Measurements from ENCODE around the gene ZNF385C.

The ZNF385C gene

GRCh38 chr17:42055027-42055426, 43.2 kb downstream of the ZNF385C start:
- H3K4me3 ChIP-seq (replicated peaks in 1 of 2; ENCODE audit: low read depth in 2 of 2, low read length in 2 of 2), result no peak overlapping the region
- no peak for TF ChIP-seq CTCF (IDR thresholded peaks at IDR 0.05; ENCODE audit: low read depth, low read length)
- no peak for DNase-seq (ENCODE audit: low read depth in 2 of 2)

GRCh38 chr17:42053731-42054500, 44.4 kb downstream of the ZNF385C start:
- TF ChIP-seq CTCF (IDR thresholded peaks at IDR 0.05; ENCODE audit: low read depth, low read length), result no peak
- H3K4me3 ChIP-seq (replicated peaks in 1 of 2; ENCODE audit: low read depth in 2 of 2, low read length in 2 of 2), result no peak overlapping the region
- DNase-seq (ENCODE audit: low read depth in 2 of 2), result no peak

GRCh38 chr17:42052346-42052877, 45.9 kb downstream of the ZNF385C start:
- DNase-seq (ENCODE audit: low read depth in 2 of 2), result no peak
- H3K4me3 ChIP-seq (replicated peaks in 1 of 2; ENCODE audit: low read depth in 2 of 2, low read length in 2 of 2), result no peak overlapping the region
- TF ChIP-seq CTCF (IDR thresholded peaks at IDR 0.05; ENCODE audit: low read depth, low read length), result no peak

GRCh38 chr17:42051645-42052044, 46.6 kb downstream of the ZNF385C start:
- TF ChIP-seq CTCF (IDR thresholded peaks at IDR 0.05; ENCODE audit: low read depth, low read length), result no peak

GRCh38 chr17:42051013-42051400, 47.3 kb downstream of the ZNF385C start:
- no peak for DNase-seq (ENCODE audit: low read depth in 2 of 2)
- no peak overlapping the region for H3K4me3 ChIP-seq (replicated peaks in 1 of 2; ENCODE audit: low read depth in 2 of 2, low read length in 2 of 2)
- no peak for TF ChIP-seq CTCF (IDR thresholded peaks at IDR 0.05; ENCODE audit: low read depth, low read length)

More at GRCh38 chr17:42051645-42052044, 46.6 kb downstream of the ZNF385C start:
- DNase-seq (ENCODE audit: low read depth in 2 of 2), result no peak
- H3K4me3 ChIP-seq (replicated peaks in 1 of 2; ENCODE audit: low read depth in 2 of 2, low read length in 2 of 2), result no peak overlapping the region

- peak in 1 of 2 donors; percentile 29 for DNase-seq (ENCODE audit: low read depth in 2 of 2)
- TF ChIP-seq CTCF (IDR thresholded peaks at IDR 0.05; ENCODE audit: low read depth, low read length), result no peak
- peak within 1 kb of the TSS; percentile 42 to 49 for H3K4me3 ChIP-seq (replicated peaks in 1 of 2; ENCODE audit: low read depth in 2 of 2, low read length in 2 of 2)
Observed at GRCh38 chr17:42050393-42051012, 47.8 kb downstream of the ZNF385C start, which contains the start of gene C17orf113. Gene C17orf113 (minus strand): TSS chr17:42050601. CDS start chr17:42043376, 7,225 bp downstream.

Data from cardiac fibroblast (primary cell).